Sciatic nerve (tissue), 2 donors: ENCODE measurements around the gene ENTR1. TPM values are rescaled to one million over a fixed set of nuclear protein-coding genes. Genes with fewer than 3 reads are reported as not detected.

Source experiments
- ATAC-seq: fragments of 200-7000 bp; cut with Tn5 transposase; one replicate; pipeline ENCODE4 v1.9.1; 2020; ENCODE audit warnings: mild to moderate bottlenecking, moderate library complexity
- DNase-seq: peaks from one replicate; pipeline ENCODE4 v3.0.0-alpha.2; 2020; ENCODE audit warnings: low spot score
- intact Hi-C: fragments of 100-400 bp; cut with DNase I; formaldehyde crosslinking; loops from one replicate; pipeline ENCODE4 v1.14.2; 2022
- total RNA-seq: library from RNA; stranded (reverse); fragmentation: NEBNext Ultra II Directional; extraction: Animal tissue kit (Norgen Biotek cat#: 25700); gene quantifications from one replicate; pipeline ENCODE4 v1.2.1, GENCODE V29; 2021
- donor health status: DM: no; HTN: no; CAD: no.
- donor health status: DM: no; HTN: no; CAD: no.

The ENTR1 gene, protein sequence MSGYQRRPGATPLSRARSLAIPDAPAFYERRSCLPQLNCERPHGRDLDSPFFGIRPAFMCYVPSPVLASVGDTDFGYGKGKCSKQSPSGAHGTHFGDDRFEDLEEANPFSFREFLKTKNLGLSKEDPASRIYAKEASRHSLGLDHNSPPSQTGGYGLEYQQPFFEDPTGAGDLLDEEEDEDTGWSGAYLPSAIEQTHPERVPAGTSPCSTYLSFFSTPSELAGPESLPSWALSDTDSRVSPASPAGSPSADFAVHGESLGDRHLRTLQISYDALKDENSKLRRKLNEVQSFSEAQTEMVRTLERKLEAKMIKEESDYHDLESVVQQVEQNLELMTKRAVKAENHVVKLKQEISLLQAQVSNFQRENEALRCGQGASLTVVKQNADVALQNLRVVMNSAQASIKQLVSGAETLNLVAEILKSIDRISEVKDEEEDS
- 39.7 TPM for total RNA-seq

DNA sequence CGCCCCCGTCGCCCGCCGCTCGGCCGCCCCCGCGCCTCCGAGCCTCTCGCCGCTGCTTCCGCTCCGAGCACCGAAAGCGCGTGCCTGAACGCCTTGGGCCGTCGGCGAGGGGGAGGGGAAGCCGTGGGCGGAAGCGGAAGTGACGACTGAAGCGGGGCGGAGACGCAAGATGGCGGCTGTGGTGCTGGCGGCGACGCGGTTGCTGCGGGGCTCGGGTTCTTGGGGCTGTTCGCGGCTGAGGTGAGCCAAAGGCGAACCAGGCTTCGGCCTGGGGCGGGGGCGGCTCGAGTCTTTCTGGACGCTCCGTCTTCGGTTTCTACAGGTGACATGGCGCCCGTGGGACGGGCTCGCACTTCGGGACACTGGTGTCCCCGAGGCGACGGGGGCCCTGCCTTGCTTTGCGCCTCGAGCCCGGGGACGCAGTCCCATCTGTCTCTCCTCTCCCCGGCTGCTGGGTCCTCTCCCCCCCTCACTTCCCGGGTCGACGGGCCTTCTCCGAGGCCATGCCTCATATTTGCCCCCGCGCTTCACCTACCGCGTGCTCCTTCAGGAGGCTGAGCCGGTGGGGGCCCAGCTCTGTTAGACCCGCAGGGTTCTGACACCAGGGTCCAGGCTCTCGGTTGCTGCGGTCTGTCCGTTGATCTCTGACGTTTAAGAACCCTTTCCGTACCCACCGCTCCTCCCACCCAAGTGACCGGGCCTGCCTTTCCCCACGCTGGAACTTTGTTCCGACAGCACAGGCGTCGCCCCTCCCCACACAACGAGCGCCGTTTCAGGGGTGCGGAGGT is at the start of gene ENTR1, which contains the start of gene PMPCA:
Gene ENTR1, minus strand, starts transcription at position 115 of the 788 bp plus-strand sequence. CDS start 217 bp downstream, outside the sequence.
Gene PMPCA, plus strand, starts transcription at position 159 of the 788 bp plus-strand sequence. Its CDS starts 11 bp downstream, at position 170.
- ATAC-seq: peak; percentile 94
- intact Hi-C loops: no loop called here
- DNase-seq: peak; percentile 97

DNA sequence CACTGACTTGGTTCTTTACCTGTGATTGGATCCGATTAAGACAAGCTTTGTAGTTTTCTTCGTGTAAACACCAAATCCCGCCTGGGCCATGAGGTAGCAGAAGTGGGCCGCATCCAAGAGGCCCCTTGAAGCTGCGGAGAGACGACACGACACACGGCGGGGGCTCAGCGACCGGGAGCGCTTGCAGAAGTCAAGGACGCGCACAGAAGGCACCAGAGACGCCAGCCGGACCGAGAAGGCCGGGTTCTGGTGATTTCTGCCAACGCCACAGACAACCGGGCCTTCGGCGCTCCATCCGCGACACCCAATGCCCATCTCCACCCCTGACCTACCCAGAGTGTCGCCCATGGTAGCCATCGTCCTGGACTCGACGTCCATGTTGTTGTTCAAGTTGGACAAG is 49.0 kb upstream of the ENTR1 start:
- intact Hi-C loops: no loop called here
- ATAC-seq (no peak), DNase-seq (no peak)

DNA sequence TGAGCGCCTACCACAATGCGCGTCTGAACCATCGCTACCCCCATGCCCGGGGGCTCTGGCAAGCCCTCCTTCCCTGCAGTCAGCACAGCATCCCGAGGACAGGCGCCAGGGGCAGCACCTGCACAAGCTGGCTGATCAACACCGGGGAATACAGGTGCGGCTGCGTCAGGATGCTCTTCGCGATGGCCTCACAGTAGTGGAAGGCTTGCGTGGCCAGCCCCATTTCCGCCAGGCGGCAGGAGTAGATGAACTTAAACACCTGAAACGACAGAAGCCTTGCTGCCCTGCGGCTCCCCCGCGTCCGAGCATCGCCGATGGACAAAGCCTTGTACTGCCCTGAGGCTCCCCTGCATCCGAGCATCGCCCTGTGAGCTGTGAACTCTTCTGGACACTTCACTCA is 46.9 kb upstream of the ENTR1 start:
- intact Hi-C loops: no loop called here
- ATAC-seq: no peak

DNA sequence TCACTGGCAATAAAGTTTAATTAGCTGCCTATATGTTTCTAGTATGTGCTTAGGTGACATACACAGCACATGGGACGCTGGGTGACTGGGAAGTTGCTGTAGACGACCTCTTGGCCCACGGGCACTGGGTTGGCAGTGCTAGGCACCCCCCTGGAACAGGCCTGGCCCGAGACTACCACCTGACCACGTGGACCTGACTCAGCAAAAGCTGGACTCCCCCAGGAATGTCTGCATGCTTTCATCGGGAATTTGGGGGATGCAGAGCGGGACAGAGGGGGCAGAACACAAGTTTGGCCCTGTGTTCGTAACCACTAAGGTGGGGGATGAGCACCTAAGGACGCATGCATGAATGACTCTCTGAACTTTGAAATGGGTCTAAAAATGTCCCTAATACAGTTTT is 45.8 kb upstream of the ENTR1 start:
- intact Hi-C loops: no loop called here
- DNase-seq: no peak

More for the DNA sequence above, 46.9 kb upstream of the ENTR1 start:
- no peak for DNase-seq

DNA sequence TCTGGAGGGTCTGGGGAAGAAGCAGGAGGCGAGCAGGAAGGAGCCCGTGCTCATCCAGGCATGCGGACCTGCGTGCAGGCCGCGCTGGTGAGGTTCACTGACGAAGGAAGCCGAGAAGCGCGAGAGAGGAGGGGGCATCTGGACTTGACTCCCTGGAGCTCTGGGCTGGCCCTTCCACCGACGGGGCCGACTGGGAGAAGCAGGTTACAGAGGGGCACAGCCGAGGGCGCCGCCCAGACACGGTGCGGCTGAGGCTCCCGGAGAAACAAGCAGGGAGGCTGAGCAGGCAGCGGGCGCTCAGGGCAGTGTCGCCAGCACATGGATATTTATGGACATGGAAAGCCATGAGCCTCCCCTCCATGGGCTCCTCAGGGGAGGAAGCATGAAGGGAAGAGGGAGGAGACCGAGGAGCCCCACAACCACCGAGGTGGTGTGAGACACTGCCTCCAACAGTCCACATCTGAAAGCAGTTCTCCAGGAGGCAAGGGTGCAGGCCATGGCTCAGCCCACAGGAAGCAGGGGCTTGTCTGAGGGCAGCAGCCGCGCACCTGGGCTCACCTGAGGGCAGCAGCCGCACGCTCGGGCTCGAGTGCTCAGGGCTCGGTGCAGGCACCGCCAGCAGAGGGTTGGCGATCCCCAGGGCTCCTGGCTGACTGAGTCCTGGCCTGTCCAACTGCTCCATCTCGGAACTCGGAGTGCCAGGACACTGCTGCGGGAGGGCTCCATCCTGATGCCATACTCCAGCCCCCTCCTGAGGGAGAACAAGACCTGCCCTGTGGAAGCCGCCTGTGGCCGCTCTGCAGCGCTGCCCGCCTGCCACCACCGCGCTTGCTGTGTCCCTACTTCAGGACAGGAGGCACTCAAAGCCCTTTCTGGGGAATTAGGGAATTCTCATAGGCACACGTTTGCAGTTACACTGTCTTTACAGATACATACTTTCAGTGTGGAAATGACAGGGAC is 44.9 kb upstream of the ENTR1 start:
- intact Hi-C loops: no loop called here
- ATAC-seq: no peak

More for the DNA sequence above, 45.8 kb upstream of the ENTR1 start:
- no peak for ATAC-seq

DNA sequence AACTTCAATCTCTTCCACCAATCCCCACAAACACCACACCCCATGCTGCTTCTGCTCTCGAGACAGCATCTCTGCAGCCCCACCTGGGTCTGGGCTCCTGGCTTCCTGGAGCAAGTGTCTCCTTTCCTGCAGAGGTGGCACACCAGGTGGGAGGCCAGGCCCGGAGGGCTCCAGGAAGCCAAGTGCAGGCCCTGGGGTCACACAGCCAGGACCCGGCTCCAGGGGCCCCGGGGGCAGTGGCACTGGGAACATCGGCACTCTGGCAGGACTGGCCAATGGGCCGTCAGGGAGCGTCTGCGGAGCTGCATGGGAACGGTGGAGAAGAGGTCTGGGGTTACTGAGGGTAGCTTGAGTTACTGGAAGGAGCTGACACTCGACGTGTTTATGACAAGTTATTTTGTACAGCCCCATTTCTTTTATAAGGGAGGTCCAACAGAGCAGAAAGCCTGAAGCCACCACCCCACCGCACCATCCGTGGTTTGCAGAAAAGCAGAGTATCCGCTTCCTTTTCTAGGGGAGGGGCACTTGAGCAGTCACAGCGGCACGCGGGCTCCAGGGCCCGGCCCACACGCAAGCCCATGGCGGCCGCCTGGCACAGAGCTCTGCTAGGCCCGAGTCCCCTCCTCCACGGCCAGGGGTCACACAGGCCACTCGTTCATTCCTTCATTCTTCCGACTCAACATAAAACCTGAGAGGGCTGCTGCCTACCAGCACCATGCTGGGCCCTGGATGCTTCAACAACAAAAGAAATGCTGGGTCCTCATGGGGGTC is 43.8 kb upstream of the ENTR1 start:
- intact Hi-C loops: no loop called here
- ATAC-seq (no peak), DNase-seq (no peak)

More for the DNA sequence above, 44.9 kb upstream of the ENTR1 start:
- DNase-seq: no peak

DNA sequence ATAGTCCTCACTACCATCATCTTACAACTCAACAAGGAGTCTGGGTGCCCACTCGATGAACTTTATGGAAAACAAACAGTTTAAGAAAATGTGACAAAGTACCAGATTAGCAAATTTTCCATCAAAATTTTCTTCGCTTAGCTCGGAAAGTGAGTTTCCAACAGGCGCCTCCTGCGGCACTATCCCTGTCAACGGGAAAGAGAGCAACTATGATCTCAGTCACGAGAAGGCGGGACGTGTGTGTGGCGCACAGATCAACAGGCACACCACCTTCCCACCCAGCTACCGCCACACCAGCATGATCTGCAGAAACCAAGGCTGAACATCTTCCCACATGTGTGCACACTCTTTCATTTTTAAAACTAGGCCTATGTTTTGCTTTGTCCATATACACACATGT is 42.9 kb upstream of the ENTR1 start:
- DNase-seq (no peak), ATAC-seq (no peak)
- intact Hi-C loops: no loop called here

DNA sequence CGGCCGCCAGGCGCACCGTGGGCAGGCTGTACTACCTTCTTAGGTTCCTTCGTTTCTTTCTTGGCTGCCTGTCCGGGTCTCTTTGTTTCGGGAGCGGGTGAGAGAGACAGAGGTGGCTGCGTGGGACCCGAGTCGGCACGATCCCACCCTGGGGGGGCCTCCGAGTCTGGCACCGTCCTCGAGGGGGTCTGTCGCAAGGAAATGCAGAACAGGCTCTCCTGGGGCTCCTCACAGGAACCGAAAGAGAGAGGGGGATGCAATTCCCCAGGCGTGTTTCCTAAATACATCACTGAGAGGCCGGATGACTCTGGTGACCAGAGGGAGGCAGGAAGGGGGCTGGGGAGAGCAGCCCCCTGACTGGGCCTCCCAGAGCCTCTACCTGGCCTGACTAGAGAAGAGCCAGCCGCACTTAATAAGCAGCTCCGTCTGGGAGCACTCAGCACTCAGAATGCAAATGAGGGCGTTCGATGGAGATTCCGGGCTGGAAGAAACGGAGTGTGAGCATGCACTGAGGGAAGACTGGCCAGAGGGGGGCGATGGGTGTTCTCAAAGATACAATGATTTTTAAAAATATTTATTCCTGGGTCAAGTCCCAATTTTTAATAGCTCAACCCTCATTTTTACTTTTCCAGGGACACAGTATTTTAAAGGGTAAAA is 40.9 kb upstream of the ENTR1 start:
- DNase-seq: no peak
- ATAC-seq: no peak
- intact Hi-C loops: no loop called here

DNA sequence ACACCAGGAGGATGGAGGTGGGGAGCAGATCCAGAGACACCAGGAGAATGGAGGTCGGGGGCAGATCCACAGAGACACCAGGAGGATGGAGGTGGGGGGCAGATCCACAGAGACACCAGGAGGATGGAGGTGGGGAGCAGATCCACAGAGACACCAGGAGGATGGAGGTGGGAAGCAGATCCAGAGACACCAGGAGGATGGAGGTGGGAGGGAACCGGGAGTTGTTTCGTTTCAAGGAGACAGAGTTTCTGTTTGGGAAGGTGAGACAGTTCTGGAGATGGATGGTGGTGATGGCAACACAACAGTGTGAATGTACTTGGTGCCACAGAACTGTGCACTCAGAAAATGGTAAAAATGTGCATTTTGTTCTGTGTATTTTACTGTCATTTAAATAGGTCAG is 38.2 kb upstream of the ENTR1 start:
- DNase-seq (no peak), ATAC-seq (no peak)
- intact Hi-C loops: no loop called here

DNA sequence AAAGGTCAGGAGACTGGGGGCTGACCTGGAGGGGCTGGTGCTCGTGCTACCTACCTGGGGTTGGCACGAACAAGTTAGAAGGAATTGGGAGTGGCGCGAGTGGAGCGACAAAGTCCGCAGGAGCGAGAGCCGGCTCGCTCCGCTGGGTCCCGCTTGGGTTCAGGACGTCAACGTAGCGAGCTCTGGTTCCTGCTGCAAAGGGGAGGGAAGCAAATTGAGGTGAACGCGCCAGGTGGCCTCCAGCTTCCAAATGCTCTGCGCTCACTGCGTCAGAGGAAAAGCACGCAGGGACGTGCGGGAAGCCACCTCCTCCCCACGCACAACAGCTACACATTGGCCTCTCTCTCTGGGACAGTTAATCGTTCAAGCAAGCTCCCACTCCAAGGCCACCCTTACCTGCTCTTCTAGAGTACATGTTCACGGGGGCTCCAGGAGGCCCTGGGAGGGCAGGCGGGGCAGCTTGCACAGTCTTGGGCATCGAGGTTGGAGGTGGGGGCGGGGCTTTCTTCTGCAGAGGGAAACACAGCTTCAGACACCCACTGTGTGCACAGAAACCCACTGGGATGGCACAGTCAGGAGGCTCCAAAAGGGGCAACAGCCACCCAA is 36.9 kb upstream of the ENTR1 start:
- intact Hi-C loops: no loop called here
- DNase-seq (no peak), ATAC-seq (no peak)

DNA sequence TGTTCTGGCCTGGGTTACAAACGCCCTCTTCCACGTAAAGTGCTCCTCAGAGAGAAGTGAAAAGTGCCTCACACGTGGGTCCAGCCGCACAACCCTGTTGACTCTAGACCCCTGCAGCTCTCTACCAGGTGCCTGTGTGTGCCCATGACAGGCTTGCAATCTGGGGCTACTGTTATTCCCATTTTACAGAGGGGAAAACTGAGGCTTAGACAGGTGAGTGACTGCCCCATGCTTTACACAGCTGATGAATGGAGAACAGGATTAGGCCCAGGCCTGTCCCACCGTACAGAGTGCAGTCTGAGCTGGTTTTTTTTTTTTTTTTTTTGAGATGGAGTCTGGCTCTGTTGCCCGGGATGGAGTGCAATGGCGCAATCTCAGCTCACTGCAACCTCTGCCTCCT is 35.4 kb upstream of the ENTR1 start:
- DNase-seq: no peak
- ATAC-seq: no peak
- intact Hi-C loops: no loop called here

DNA sequence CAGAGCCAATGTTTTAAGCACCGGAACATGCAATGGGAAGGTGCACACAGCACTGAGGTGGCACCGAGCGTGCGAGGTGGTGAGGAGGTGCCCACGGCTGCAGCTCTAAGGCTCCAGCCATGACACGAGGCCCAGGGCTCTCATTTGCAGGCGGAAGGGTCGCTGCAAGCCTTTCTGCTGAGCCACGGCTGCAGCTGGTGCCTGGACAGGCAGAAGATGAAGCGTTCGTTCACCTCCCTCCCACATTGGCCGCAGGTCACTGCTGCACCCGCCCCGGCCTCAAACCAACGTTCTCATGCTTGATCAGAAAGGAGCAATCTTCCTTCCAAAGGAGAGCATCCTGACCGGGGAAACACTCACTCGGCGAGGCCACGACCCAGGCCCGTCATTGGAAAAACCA is 33.7 kb upstream of the ENTR1 start:
- intact Hi-C loops: no loop called here
- ATAC-seq: no peak
- DNase-seq: no peak

DNA sequence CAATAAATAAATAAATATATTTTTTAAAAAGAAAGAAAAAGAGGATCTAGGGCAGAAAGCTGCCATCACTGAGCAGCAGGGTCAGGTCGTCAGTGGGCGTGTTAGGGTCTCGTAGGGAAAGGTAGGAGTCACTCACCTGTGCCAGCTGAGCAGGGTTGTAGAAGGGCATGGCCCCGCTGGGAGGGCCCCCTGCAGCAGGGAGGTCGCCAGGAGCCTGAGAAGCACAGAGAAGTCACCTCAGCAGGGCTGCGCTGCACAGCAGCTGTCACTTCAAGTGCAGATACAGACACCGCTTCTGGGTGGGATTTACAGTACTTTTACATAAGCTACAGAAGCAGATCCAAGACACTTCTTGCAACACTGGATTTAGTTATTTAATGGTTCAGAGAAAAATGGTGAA is 33.3 kb upstream of the ENTR1 start:
- intact Hi-C loops: no loop called here
- DNase-seq (no peak), ATAC-seq (no peak)

DNA sequence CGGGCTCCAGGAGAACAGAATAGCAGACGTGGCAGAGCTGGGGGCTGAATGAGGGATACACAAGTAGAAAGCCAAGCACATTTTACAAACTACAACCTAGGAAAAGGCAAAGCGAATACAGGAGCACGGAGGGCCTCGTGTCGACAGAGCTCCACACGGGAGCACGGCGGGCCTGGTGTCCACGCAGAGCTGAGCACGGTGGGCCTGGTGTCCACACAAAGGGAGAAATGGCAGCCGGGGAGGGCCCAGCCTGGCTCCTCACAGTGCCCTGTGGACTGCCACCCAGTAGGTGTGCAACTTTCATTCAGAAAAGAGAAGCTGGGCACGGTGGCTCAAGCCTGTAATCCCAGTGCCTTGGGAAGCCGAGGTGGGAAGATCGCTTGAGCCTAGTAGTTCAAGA is 32.7 kb upstream of the ENTR1 start:
- no peak for ATAC-seq
- intact Hi-C loops: no loop called here
- DNase-seq: no peak

DNA sequence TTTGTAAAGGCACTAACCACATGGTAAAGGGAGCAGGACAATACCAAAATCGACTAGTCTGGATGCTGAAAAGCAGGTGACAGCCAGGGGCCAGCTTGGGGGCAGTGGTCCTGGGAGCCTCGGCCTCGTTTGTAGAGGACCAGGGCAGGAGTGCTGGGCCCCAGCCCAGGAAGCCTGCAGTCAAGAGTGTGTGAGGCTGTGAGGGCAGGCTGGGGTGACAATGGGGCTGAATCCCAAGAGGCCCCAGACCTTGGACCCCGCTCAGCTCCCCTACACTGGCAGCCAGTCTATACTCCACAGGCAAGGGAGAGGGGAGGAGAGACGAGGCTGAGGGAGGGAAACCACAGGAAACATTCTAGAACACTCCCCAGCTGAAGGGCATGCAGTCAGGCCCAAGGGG is 31.9 kb upstream of the ENTR1 start:
- no peak for ATAC-seq
- intact Hi-C loops: no loop called here

DNA sequence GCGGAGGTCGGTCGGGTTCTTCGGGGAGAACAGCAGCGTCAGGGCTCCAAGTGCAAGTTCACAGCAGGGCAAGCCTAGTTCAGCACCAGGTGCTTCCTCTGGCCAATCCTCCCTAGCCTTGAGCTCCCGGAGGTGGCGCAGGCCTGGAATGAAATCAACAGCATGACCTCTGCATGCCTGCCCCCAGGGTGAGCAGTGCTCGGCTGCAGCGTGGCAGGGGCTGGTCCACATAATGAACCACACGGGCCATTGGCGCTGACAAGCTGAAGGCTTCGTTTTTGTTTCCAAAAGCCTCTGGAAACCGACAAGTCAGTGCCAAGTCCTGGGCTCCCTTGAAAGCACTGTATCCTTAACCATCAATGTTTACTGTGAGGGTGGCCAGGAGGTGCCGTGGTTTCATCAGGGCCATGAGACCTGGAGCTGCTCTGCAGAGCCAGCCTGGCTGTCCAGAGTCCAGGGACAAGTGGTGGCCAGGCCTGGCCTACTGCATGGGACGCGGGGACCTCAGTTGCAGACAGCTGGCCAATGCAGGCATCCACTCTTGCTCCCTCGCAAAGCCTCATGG is 31.3 kb upstream of the ENTR1 start:
- intact Hi-C loops: no loop called here
- ATAC-seq (no peak), DNase-seq (no peak)

More for the DNA sequence above, 31.9 kb upstream of the ENTR1 start:
- DNase-seq: no peak

DNA sequence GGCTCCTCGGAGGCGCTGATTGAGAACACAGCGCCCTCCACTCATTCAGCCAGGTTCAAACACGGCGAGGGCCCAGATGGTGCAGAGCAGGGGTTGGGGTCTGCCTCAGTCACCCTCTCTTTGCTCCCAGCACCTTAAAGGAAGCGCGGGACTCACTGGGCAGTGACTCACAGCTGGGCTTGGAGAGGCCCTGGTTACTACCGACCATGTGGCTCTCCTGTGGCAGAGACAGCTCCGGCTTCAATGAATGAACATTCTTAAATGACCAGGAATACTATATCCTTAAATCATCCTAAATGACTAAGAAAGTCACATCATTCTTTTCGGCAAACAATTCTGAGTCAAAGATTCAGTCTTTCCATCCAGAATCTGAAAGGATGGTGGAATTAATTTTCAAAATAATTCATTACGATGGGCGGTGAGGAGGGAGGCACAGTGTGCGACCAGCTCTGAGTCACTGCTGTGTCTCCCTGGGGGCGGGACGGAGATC is 30.8 kb upstream of the ENTR1 start:
- intact Hi-C loops: no loop called here
- no peak for ATAC-seq

More for the DNA sequence above, 30.8 kb upstream of the ENTR1 start:
- DNase-seq: peak; percentile 56
